Retinal pigment epithelial cell (primary cell): ENCODE measurements around the gene NNT.
"Not testable (repeated sequence)": the region's sequence is repeated elsewhere in the genome, so short reads cannot be mapped to it uniquely, and the experiment has no call there.

Source experiments
- DNase-seq: peaks from one replicate; pipeline ENCODE4 v3.0.0-alpha.2; 2010; ENCODE audit warnings: low read depth
- H3K4me3 ChIP-seq: 2 replicates; pipeline ENCODE4 v1.5.1; 2011; ENCODE audit warnings: mild to moderate bottlenecking, low read length, control low read depth, moderate library complexity
- TF ChIP-seq, protein P1 (sequence below): conservative IDR thresholded peaks from 2 replicates; pipeline ENCODE4 v1.5.1; 2011; ENCODE audit warnings: low read depth, low read length, control low read depth, inconsistent platforms

The NNT gene

GRCh38 chr5:43694027-43694426, 91.0 kb downstream of the NNT start:
- no peak for DNase-seq
- TF ChIP-seq, protein P1, sequence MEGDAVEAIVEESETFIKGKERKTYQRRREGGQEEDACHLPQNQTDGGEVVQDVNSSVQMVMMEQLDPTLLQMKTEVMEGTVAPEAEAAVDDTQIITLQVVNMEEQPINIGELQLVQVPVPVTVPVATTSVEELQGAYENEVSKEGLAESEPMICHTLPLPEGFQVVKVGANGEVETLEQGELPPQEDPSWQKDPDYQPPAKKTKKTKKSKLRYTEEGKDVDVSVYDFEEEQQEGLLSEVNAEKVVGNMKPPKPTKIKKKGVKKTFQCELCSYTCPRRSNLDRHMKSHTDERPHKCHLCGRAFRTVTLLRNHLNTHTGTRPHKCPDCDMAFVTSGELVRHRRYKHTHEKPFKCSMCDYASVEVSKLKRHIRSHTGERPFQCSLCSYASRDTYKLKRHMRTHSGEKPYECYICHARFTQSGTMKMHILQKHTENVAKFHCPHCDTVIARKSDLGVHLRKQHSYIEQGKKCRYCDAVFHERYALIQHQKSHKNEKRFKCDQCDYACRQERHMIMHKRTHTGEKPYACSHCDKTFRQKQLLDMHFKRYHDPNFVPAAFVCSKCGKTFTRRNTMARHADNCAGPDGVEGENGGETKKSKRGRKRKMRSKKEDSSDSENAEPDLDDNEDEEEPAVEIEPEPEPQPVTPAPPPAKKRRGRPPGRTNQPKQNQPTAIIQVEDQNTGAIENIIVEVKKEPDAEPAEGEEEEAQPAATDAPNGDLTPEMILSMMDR, result no peak
- H3K4me3 ChIP-seq, result no peak overlapping the region

DNA sequence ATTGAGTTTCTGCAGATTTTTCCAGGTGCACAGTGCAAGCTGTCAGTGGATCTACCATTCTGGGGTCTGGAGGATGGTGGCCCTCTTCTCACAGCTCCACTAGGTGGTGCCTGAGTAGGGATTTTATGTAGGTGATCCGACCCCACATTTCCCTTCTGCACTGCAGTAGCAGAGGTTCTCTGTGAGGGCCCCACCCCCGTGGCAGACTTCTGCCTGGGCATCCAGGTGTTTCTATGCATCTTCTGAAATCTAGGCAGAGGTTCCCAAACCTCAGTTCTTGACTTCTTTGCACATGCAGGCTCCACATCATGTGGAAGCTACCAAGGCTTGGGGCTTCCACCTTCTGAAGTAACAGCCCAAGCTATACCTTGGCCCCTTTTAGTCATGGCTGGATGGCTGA, 93.5 kb downstream of the NNT start:
- not testable (repeated sequence) for DNase-seq, H3K4me3 ChIP-seq

DNA sequence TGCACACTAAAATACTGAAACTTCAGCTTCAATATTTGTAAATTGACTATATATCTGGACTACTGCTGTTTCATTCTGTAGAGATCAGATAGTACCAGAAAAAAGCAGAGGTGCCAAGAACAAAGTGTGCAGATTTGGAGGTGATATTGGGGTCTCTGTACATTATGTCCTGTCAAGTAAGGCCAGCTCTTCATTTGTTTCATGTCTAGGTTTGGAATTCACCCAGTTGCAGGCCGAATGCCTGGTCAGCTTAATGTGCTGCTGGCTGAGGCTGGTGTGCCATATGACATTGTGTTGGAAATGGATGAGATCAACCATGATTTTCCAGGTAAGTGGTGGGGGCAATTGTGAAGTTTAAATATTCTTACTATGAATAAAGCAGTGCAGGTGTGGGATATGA, 96.9 kb downstream of the NNT start:
- TF ChIP-seq, protein P1, result no peak
- DNase-seq, result no peak
- H3K4me3 ChIP-seq, result no peak overlapping the region

DNA sequence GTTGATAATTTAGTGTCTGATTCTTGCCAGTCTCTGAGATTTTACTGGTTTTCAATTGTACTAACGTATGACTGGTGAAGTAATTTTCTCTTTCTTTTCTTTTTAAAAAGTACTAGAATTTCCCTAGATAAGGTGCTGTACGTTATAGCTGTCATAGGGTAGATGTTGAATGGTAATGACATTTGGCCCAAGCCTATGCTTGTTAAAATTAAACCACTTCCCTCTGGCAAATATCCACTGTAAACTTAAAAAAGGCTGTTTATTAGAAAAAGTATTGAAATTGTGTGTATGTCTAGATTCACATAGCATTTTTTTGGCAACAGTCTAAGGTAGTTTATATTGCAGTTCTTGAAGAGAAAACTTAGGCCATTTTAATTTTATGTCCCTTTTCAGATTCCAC, 97.6 kb downstream of the NNT start:
- TF ChIP-seq, protein P1, result no peak
- no peak for DNase-seq
- no peak overlapping the region for H3K4me3 ChIP-seq

GRCh38 chr5:43701227-43701626, 98.2 kb downstream of the NNT start:
- no peak for DNase-seq
- TF ChIP-seq, protein P1, result no peak
- H3K4me3 ChIP-seq, result no peak overlapping the region

GRCh38 chr5:43702293-43702692, 99.3 kb downstream of the NNT start:
- TF ChIP-seq, protein P1, result no peak
- DNase-seq, result no peak

DNA sequence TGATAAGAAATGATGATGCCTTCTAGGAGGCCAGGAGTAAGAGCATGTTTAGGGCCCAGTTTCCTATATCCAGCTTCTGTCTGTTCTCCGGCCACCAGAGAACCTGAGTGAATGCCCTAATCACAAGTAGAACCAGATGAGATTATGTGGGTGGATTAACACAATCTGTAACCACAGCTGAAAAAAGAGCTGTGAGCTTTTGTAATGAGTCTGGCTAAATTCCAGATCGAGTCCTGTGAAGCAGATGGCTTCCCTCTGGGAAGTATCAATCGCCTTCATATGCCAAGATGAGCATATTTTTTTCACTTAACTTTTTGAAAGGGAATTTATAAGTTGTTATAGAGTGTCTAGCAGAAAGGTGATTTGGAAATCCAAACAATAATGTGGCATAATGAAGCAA, 99.8 kb downstream of the NNT start:
- H3K4me3 ChIP-seq, result no peak overlapping the region
- TF ChIP-seq, protein P1, result no peak
- peak; percentile 45 for DNase-seq

More at GRCh38 chr5:43702293-43702692, 99.3 kb downstream of the NNT start:
- no peak overlapping the region for H3K4me3 ChIP-seq

- no peak overlapping the region for H3K4me3 ChIP-seq
- no peak for DNase-seq
- TF ChIP-seq, protein P1, result no peak
Observed at GRCh38 chr5:43704243-43704642, 101.3 kb downstream of the NNT start.

GRCh38 chr5:43706576-43706975, 103.6 kb downstream of the NNT start:
- not testable (repeated sequence) for DNase-seq, H3K4me3 ChIP-seq
